Measurements from ENCODE around the gene KCNH1. TPM values are rescaled to one million over a fixed set of nuclear protein-coding genes. Genes with fewer than 3 reads are reported as not detected.

Gene KCNH1
- total and polyA plus RNA-seq, 2 of the 4 experiments (the other 2 are of a cell fraction) = 0.27 to 0.54 TPM

DNA sequence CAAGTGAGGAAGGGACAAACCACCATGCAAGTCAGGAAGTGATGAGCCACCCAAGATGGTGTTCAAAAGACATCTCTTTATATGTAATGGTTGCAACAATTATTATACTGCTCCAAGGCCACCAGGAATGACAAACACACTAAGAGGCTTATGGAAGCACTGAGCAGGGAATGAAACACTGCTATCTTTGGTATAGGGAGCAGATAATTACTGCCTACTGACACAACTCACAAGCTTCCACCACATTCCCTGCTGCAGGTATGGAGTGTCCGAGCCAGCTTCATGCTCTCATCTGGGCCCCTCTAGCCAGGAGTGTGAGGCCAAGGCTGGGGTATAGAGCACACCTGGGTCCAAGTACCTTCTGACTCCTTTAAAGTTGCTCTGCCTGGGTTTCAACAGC is 433.9 kb downstream of the KCNH1 start:
- Histone ChIP-seq H3K27ac (ENCODE audit: insufficient read depth, low read length) (no peak overlapping the region), H3K23ac (ENCODE audit: low read depth, low read length) (no peak overlapping the region), H3K4me2 (ENCODE audit: low read depth, low read length) (no peak overlapping the region), H3K56ac (ENCODE audit: extremely low read depth, insufficient read depth, low read length) (no peak overlapping the region), H3K18ac (ENCODE audit: low read depth, low read length) (no peak overlapping the region), H3K4me1 (ENCODE audit: control insufficient read depth, insufficient read depth, low read length) (no peaks in the 10 kb centered on the region), H2AK9ac (replicated peaks; ENCODE audit: low read depth, low read length, poor library complexity) (no peak overlapping the region), H4K20me1 (ENCODE audit: insufficient read depth, low read length) (no peaks in the 10 kb centered on the region), H3K79me1 (ENCODE audit: low read depth in 1 of 2, low read length in 2 of 2) (no peaks in the 10 kb centered on the region), H3K9me1 (ENCODE audit: insufficient read depth, low read length) (no peaks in the 10 kb centered on the region), H3K14ac (replicated peaks; ENCODE audit: low read depth, low read length) (no peak overlapping the region), H4K91ac (ENCODE audit: insufficient read depth, low read depth, low read length) (no peak overlapping the region), H2BK5ac (ENCODE audit: low read depth, low read length, poor library complexity, severe bottlenecking) (no peak overlapping the region), H3K9ac (ENCODE audit: low read depth, low read length) (no peak overlapping the region), H2AK5ac (ENCODE audit: low read depth, low read length) (no peak overlapping the region), H3K4ac (ENCODE audit: low read depth, low read length) (no peak overlapping the region), H3K9me3 (ENCODE audit: control insufficient read depth, insufficient read depth, low read length) (no peaks in the 10 kb centered on the region; the same call in 1 of the 2 replicates), H3K36me3 (ENCODE audit: control insufficient read depth, insufficient read depth, low read length) (no peaks in the 10 kb centered on the region), H4K8ac (ENCODE audit: low read depth in 2 of 2, low read length in 2 of 2) (no peak overlapping the region), H2BK20ac (ENCODE audit: low read depth, low read length) (no peak overlapping the region), H3K4me3 (ENCODE audit: insufficient read depth, low read depth, low read length) (no peak overlapping the region), H2BK15ac (ENCODE audit: low read depth, low read length) (no peak overlapping the region), H3K27me3 (ENCODE audit: control insufficient read depth, insufficient read depth, low read length) (no peaks in the 10 kb centered on the region), H2BK120ac (ENCODE audit: low read depth, low read length) (no peak overlapping the region), H4K5ac (ENCODE audit: low read depth, low read length) (no peak overlapping the region), H2AFZ (replicated peaks; ENCODE audit: low read length, poor library complexity) (no peak overlapping the region)
- in situ Hi-C loops (cut with MboI; ENCODE audit: low sequenced_read_pairs) (no loop called here), intact Hi-C loops (cut with micrococcal nuclease) (loop anchor here (10.0 kb wide), 1 partner anchor 875 kb away; the partner anchor contains the start of gene UTP25), dilution Hi-C loops (cut with HindIII; ENCODE audit: low sequenced_read_pairs, unreplicated experiment) (no loop called here)
- ChIA-PET POLR2A (ENCODE audit: unreplicated experiment) (no interaction called here), CTCF (interaction anchor here (0.6 kb wide), 1 partner anchor 149 kb away, joined by 3 read pairs; no protein-coding TSS in a partner anchor)
- BruUV-seq (replicated peaks) = no TSS peak
- WGBS, 2 experiments (ENCODE audit: extremely low coverage in 2 of 2, insufficient read length in 1 of 2) = no CpG with 5 or more reads among the region's 1 CpG
- TF ChIP-seq POLR2A (IDR thresholded peaks at IDR 0.05; ENCODE audit: low read depth, low read length) (no peak), BHLHE40 (IDR thresholded peaks at IDR 0.05; ENCODE audit: low read depth, low read length) (no peak), MAFK (IDR thresholded peaks at IDR 0.05; ENCODE audit: low read depth, low read length) (no peak), NFE2L2 (IDR thresholded peaks at IDR 0.05; ENCODE audit: low read depth, low read length) (no peak), SMC3 (IDR thresholded peaks at IDR 0.05; ENCODE audit: low read depth, low read length) (no peak), MAZ (IDR thresholded peaks at IDR 0.05; ENCODE audit: borderline replicate concordance, low read depth, low read length) (no peak), RAD21 (IDR thresholded peaks at IDR 0.05; ENCODE audit: low read length) (no peak), ELK1 (IDR thresholded peaks at IDR 0.05; ENCODE audit: borderline replicate concordance, low read depth, low read length) (no peak), RCOR1 (IDR thresholded peaks at IDR 0.05; ENCODE audit: insufficient replicate concordance, low read length) (no peak), CEBPB (IDR thresholded peaks at IDR 0.05; ENCODE audit: low read depth, low read length) (no peak), MXI1 (IDR thresholded peaks at IDR 0.05; ENCODE audit: borderline replicate concordance, low read depth, low read length) (no peak), FOS (IDR thresholded peaks at IDR 0.05; ENCODE audit: low read depth, low read length) (no peak)
- TF ChIP-seq, protein P1, sequence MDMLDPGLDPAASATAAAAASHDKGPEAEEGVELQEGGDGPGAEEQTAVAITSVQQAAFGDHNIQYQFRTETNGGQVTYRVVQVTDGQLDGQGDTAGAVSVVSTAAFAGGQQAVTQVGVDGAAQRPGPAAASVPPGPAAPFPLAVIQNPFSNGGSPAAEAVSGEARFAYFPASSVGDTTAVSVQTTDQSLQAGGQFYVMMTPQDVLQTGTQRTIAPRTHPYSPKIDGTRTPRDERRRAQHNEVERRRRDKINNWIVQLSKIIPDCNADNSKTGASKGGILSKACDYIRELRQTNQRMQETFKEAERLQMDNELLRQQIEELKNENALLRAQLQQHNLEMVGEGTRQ (IDR thresholded peaks at IDR 0.05; ENCODE audit: low read depth, low read length) = no peak
- TF ChIP-seq, protein P2, sequence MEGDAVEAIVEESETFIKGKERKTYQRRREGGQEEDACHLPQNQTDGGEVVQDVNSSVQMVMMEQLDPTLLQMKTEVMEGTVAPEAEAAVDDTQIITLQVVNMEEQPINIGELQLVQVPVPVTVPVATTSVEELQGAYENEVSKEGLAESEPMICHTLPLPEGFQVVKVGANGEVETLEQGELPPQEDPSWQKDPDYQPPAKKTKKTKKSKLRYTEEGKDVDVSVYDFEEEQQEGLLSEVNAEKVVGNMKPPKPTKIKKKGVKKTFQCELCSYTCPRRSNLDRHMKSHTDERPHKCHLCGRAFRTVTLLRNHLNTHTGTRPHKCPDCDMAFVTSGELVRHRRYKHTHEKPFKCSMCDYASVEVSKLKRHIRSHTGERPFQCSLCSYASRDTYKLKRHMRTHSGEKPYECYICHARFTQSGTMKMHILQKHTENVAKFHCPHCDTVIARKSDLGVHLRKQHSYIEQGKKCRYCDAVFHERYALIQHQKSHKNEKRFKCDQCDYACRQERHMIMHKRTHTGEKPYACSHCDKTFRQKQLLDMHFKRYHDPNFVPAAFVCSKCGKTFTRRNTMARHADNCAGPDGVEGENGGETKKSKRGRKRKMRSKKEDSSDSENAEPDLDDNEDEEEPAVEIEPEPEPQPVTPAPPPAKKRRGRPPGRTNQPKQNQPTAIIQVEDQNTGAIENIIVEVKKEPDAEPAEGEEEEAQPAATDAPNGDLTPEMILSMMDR (conservative IDR thresholded peaks at IDR 0.05; ENCODE audit: low read depth, low read length) = no peak
- no peak for ATAC-seq (ENCODE audit: low read depth)
- no peak for DNase-seq
